ENCODE results near the gene PIP4P1. TPM values are rescaled to one million over a fixed set of nuclear protein-coding genes. Genes with fewer than 3 reads are reported as not detected.
"Not testable (repeated sequence)": the region's sequence is repeated elsewhere in the genome, so short reads cannot be mapped to it uniquely, and the experiment has no call there.

PIP4P1 gene
- total and polyA plus RNA-seq, 9 donors: 11.8 to 32.9 (median 25.2) TPM

DNA sequence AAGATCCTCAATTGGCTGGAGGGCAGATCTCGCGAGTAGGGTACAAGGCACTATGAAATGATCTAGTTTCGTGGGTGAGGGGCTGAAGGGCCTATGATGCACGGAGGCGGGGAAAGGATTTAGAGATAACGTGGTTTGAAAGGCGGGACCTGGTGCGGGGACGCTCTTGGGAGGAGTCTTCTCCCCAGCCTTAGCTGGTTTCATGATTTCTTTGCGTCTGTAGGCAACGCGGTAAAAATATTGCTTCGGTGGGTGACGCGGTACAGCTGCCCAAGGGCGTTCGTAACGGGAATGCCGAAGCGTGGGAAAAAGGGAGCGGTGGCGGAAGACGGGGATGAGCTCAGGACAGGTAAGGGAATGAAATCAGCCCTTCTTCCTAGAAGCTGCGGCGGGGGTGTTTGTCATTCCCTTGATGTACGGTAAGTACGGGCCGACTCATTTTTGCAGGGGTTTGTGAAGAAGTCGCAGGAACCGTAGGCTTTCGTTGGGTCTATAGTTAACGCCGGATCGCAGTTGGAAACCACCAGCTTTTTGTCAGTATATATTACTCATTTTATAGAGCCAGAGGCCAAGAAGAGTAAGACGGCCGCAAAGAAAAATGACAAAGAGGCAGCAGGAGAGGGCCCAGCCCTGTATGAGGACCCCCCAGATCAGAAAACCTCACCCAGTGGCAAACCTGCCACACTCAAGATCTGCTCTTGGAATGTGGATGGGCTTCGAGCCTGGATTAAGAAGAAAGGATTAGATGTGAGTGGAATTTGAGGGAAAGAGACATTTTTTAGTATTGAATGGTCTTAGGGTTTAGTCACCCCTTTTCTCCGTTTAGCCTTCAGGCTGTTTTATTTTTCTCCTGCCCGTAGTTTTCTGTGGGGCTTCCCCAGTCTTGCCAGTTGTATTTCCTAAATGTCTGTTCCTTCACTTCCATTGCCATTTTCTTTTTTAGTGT lies 5.6 kb downstream of the PIP4P1 start:
- 0 to 1% (median 1%) methylated on average over 39 of the region's 39 CpGs for WGBS, 3 donors
- Histone ChIP-seq H3K27me3 (no peaks in the 10 kb centered on the region), H3K9me3 (no peaks in the 10 kb centered on the region), H3K4me3 (peak overlapping the region; percentile 76), H3K27ac (peak overlapping the region; percentile 68 to 83), H3K36me3 (no peaks in the 10 kb centered on the region), H3K4me1 (ENCODE audit: insufficient read depth) (peaks cover 4% of the 10 kb centered on the region)
- no peak for TF ChIP-seq EP300 (IDR thresholded peaks at IDR 0.05)
- TF ChIP-seq, protein P1, sequence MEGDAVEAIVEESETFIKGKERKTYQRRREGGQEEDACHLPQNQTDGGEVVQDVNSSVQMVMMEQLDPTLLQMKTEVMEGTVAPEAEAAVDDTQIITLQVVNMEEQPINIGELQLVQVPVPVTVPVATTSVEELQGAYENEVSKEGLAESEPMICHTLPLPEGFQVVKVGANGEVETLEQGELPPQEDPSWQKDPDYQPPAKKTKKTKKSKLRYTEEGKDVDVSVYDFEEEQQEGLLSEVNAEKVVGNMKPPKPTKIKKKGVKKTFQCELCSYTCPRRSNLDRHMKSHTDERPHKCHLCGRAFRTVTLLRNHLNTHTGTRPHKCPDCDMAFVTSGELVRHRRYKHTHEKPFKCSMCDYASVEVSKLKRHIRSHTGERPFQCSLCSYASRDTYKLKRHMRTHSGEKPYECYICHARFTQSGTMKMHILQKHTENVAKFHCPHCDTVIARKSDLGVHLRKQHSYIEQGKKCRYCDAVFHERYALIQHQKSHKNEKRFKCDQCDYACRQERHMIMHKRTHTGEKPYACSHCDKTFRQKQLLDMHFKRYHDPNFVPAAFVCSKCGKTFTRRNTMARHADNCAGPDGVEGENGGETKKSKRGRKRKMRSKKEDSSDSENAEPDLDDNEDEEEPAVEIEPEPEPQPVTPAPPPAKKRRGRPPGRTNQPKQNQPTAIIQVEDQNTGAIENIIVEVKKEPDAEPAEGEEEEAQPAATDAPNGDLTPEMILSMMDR (IDR thresholded peaks at IDR 0.05): no peak
- TF ChIP-seq POLR2A (IDR thresholded peaks at IDR 0.05): no peak
- intact Hi-C loops (cut with DNase I): loop anchor here in 2 of 4 donors (5.0 to 10.0 kb wide), 2 partner anchors 113 to 131 kb away; partner anchors contain the start of gene PARP2 (in 1 of the 2)
- peak in 1 of 5 donors; percentile 35 for DNase-seq

DNA sequence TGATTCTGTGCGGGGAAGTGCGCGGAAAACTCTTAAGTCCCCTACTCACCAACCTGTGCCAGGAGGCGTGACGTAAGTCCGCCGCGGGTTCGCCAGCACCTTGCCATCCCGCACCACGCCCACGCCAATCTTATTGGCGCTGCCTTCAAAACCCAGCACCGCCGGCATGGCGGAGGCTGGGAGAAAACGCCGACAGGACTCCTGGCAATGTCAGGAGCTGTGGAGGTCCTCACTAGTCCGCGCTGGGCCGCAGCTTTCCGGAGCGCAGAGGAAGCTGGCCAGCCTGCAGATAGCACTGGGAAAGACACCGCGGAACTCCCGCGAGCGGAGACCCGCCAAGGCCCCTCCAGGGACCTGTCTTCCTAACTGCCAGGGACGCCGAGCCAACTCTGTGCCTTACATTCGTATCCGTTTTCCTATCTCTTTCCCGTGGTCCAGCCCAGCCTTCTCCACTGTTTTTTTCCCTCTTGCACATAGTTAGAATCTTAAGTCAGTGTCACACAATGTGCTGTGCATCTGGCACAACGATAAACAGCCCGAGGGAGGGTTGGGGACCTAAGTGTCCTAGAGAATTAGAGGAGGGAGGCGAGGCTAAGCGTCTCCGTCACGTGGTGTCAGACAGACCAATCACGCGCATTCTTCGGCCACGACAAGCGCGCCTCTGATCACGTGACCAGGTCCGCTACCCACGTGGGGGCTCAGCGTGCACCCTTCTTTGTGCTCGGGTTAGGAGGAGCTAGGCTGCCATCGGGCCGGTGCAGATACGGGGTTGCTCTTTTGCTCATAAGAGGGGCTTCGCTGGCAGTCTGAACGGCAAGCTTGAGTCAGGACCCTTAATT lies 6.5 kb downstream of the PIP4P1 start, which contains the start of the genes APEX1 and OSGEP:
Gene APEX1, plus strand, starts transcription at position 711 of the 839 bp plus-strand sequence. CDS start 420 bp downstream, outside the sequence.
Gene OSGEP, minus strand, starts transcription at position 297 of the 839 bp plus-strand sequence. Its CDS starts 129 bp downstream, at position 168.
- H3K4me1 ChIP-seq (ENCODE audit: insufficient read depth): peaks cover 2% of the 10 kb centered on the region
- TF ChIP-seq, protein P1 (IDR thresholded peaks at IDR 0.05): no peak
- peak; percentile 39 for TF ChIP-seq POLR2A (IDR thresholded peaks at IDR 0.05)
- DNase-seq: peak; percentile 96 to 98 (median 98)
- H3K27me3 ChIP-seq: no peaks in the 10 kb centered on the region
- peak within 1 kb of the TSS; percentile 76 for H3K4me3 ChIP-seq
- H3K27ac ChIP-seq: peak within 1 kb of the TSS; percentile 68 to 83
- intact Hi-C loops (cut with DNase I): loop anchor here in 2 of 4 donors (5.0 to 10.0 kb wide), 2 partner anchors 112 to 130 kb away; partner anchors contain the start of gene PARP2 (in 1 of the 2)
- H3K36me3 ChIP-seq: no peaks in the 10 kb centered on the region
- WGBS, 3 donors: 0% methylated on average over 56 of the region's 56 CpGs
- H3K9me3 ChIP-seq: no peaks in the 10 kb centered on the region

DNA sequence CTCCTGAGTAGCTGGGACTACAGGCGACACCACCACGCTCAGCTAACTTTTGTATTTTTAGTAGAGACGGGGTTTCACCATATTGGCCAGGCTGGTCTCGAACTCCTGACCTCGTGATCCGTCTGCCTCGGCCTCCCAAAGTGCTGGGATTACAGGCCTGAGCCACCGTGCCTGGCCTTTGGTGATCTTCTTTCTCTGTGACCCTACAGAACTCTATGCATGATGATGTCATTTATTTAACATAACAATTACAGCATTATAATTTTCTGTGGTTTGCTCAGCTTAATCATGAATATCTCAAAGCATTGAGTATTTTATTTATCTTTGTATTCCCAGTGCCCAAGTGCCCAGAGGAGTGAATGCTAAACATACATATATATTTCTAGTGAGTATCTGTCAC lies 8.4 kb downstream of the PIP4P1 start:
- not testable (repeated sequence) for H3K4me1 ChIP-seq (ENCODE audit: insufficient read depth); H3K27me3 ChIP-seq; H3K27ac ChIP-seq; H3K9me3 ChIP-seq; DNase-seq; H3K4me3 ChIP-seq; H3K36me3 ChIP-seq
- intact Hi-C loops (cut with DNase I): loop anchor here in 1 of 4 donors (10.0 kb wide), 1 partner anchor 128 kb away; no protein-coding TSS in a partner anchor
- 81 to 91% (median 89%) methylated on average over 8 of the region's 8 CpGs for WGBS, 3 donors

DNA sequence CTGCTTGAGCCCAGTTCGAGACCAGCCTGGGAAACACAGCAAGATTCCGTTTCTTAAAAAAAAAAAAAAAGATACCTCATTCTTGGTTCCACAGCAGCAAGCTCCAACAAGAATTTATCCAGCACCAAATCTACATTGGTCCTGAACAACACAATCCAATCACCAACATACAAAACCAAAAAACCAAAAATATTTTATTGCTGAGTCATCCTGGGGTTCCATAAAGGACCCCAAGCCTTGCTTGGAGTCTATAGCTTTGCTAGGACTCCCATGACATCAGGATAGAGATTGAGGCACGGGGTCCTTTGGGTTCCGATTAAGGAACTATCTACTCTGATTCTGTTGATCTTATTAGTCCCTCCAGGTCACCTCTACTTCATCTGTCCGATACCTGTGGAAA lies 14.3 kb downstream of the PIP4P1 start:
- intact Hi-C loops (cut with DNase I): no loop called here
- DNase-seq: no peak
- Histone ChIP-seq H3K4me1 (ENCODE audit: insufficient read depth) (no peaks in the 10 kb centered on the region), H3K4me3 (no peak overlapping the region), H3K36me3 (no peaks in the 10 kb centered on the region), H3K27ac (no peak overlapping the region), H3K9me3 (no peaks in the 10 kb centered on the region), H3K27me3 (no peaks in the 10 kb centered on the region)
- 92 to 95% (median 95%) methylated on average over 5 of the region's 5 CpGs for WGBS, 3 donors
- TF ChIP-seq EP300 (IDR thresholded peaks at IDR 0.05) (no peak), POLR2A (IDR thresholded peaks at IDR 0.05) (no peak)
- TF ChIP-seq, protein P1 (IDR thresholded peaks at IDR 0.05): no peak

DNA sequence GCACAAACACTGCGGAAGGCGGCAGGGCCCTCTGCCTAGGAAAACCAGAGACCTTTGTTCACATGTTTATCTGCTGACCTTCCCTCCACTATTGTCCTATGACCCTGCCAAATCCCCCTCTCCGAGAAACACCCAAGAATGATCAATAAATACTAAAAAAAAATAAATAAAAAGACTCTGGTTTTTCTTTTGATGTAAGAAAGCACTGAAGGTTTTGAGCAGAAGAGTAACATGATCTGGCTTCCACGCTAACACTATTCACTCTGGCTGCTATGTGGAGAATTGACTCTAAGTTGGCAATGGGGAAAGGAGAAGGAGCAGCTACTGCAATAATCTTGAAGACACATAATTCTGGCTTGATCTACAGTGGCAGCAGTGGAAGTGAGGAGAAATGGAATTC lies 17.6 kb downstream of the PIP4P1 start:
- intact Hi-C loops (cut with DNase I); H3K36me3 ChIP-seq: not testable (repeated sequence)
- 53 to 90% (median 80%) methylated on average over 2 to 4 of the region's 4 CpGs for WGBS, 3 donors

More for the DNA sequence above, 17.6 kb downstream of the PIP4P1 start:
- not testable (repeated sequence) for H3K27ac ChIP-seq; H3K4me1 ChIP-seq (ENCODE audit: insufficient read depth); H3K27me3 ChIP-seq; DNase-seq; H3K9me3 ChIP-seq; H3K4me3 ChIP-seq

All from ovary (tissue), 9 donors.